Liver (tissue), 9 donors: ENCODE measurements around the gene ABHD8. TPM values are rescaled to one million over a fixed set of nuclear protein-coding genes. Genes with fewer than 3 reads are reported as not detected.

Experiments used
- DNase-seq: peaks from one replicate; pipeline ENCODE4 v3.0.0-alpha.2; 2017; ENCODE audit warnings: low spot score
- H3K27ac ChIP-seq, 2 donors: one replicate each; pipeline ENCODE4 v1.7.0; 2013; ENCODE audit warnings: inconsistent platforms in 2 of 2, low read length in 2 of 2, control low read depth in 1 of 2, low read depth in 1 of 2, mild to moderate bottlenecking in 1 of 2
- H3K27me3 ChIP-seq, 4 donors: one replicate each; pipeline versions ENCODE4 v1.6.1 to v1.7.0; 2013; ENCODE audit warnings: low read length in 3 of 4, inconsistent platforms in 1 of 4, mild to moderate bottlenecking in 1 of 4, moderate library complexity in 1 of 4; ENCODE audit not compliant: control insufficient read depth in 4 of 4, insufficient read depth in 4 of 4
- H3K36me3 ChIP-seq, 4 donors: one replicate each; pipeline versions ENCODE4 v1.6.1 to v1.7.0; 2013; ENCODE audit warnings: low read length in 3 of 4, mild to moderate bottlenecking in 3 of 4, low read depth in 1 of 4, moderate library complexity in 1 of 4; ENCODE audit not compliant: control insufficient read depth in 4 of 4, insufficient read depth in 3 of 4
- H3K4me1 ChIP-seq, 4 donors: one replicate each; pipeline versions ENCODE4 v1.6.1 to v1.7.0; 2013; ENCODE audit warnings: low read length in 3 of 4, mild to moderate bottlenecking in 3 of 4, moderate library complexity in 1 of 4; ENCODE audit not compliant: control insufficient read depth in 4 of 4, insufficient read depth in 4 of 4
- H3K4me3 ChIP-seq, 3 donors: one replicate each; pipeline versions ENCODE4 v1.6.1 to v1.7.0; 2013; ENCODE audit warnings: low read length in 3 of 3, control low read depth in 1 of 3, low read depth in 1 of 3, mild to moderate bottlenecking in 1 of 3
- H3K9ac ChIP-seq, 2 donors: one replicate each; pipeline ENCODE4 v1.7.0; 2013; ENCODE audit warnings: low read length in 2 of 2, mild to moderate bottlenecking in 2 of 2, moderate library complexity in 2 of 2, control low read depth in 1 of 2, low read depth in 1 of 2
- H3K9me3 ChIP-seq, 4 donors: one replicate each; pipeline versions ENCODE4 v1.6.1 to v1.7.0; 2013; ENCODE audit warnings: low read length in 3 of 4; ENCODE audit not compliant: control insufficient read depth in 4 of 4
- ATF3 ChIP-seq: IDR thresholded peaks from 2 replicates; pipeline ENCODE4 v1.6.1; 2016; ENCODE audit warnings: antibody characterized with exemption
- CTCF ChIP-seq: fragments of 150-350 bp; IDR thresholded peaks from 2 replicates; pipeline ENCODE4 v1.5.1; 2017; ENCODE audit warnings: improper control_type of control experiment, low read depth, low read length; ENCODE audit not compliant: missing input control
- EGR1 ChIP-seq, 2 donors: IDR thresholded peaks; 2 replicates each; pipeline ENCODE4 v1.6.1; 2016 to 2018; ENCODE audit warnings: antibody characterized with exemption in 2 of 2, low read depth in 2 of 2
- FOXA1 ChIP-seq: IDR thresholded peaks from 2 replicates; pipeline ENCODE4 v1.6.1; 2016; ENCODE audit warnings: antibody characterized with exemption
- FOXA2 ChIP-seq: IDR thresholded peaks from 2 replicates; pipeline ENCODE4 v1.6.1; 2016; ENCODE audit warnings: antibody characterized with exemption
- HNF4A ChIP-seq, 2 donors: conservative IDR thresholded peaks; 2 replicates each; pipeline ENCODE4 v1.6.1; 2016; ENCODE audit warnings: antibody characterized with exemption in 2 of 2, mild to moderate bottlenecking in 2 of 2
- JUND ChIP-seq, 2 donors: IDR thresholded peaks; 2 replicates each; pipeline ENCODE4 v1.6.1; 2016; ENCODE audit warnings: antibody characterized with exemption in 2 of 2
- NR2F2 ChIP-seq: IDR thresholded peaks from 2 replicates; pipeline ENCODE4 v1.6.1; 2016; ENCODE audit warnings: antibody characterized with exemption
- REST ChIP-seq: IDR thresholded peaks from 2 replicates; pipeline ENCODE4 v1.6.1; 2016; ENCODE audit warnings: antibody characterized with exemption, mild to moderate bottlenecking
- RXRA ChIP-seq, 2 donors: IDR thresholded peaks; 2 replicates each; pipeline ENCODE4 v1.6.1; 2017 to 2018; ENCODE audit warnings: antibody characterized with exemption in 2 of 2, mild to moderate bottlenecking in 1 of 2
- SP1 ChIP-seq: IDR thresholded peaks from 2 replicates; pipeline ENCODE4 v1.6.1; 2018; ENCODE audit warnings: antibody characterized with exemption, mild to moderate bottlenecking
- YY1 ChIP-seq: IDR thresholded peaks from 2 replicates; pipeline ENCODE4 v1.6.1; 2016; ENCODE audit warnings: antibody characterized with exemption, mild to moderate bottlenecking
- WGBS: extraction: QIAGEN DNeasy Blood & Tissue Kit; methylation state at CpG from one replicate; pipeline ENCODE4 v1.1.7; 2013; 5-methylcytosine and 5-hydroxymethylcytosine counted together
- polyA plus RNA-seq, 2 donors: library from polyadenylated mRNA; stranded (reverse) in 1 of 2; unstranded in 1 of 2; fragments of 200-250 nt in 1 of 2; fragments of >200 nt in 1 of 2; fragmentation: Nextera tagmentation in 1 of 2; extraction: Ambion mirVana in 1 of 2; gene quantifications; one replicate each; pipeline versions ENCODE4 v1.2.1 to v1.2.3, GENCODE V29; 2013 to 2015
- total RNA-seq, 2 donors: library from RNA; depleted of rRNA; stranded (reverse); fragments of >200 nt; gene quantifications; one replicate each; pipeline ENCODE4 v1.2.3, GENCODE V29; 2014
- donor health status: healthy.
- donor health status: healthy.
- donor health status: healthy.
- donor health status: healthy.
- donor health status: healthy.

Gene ABHD8
- total and polyA plus RNA-seq, 4 donors, result 6.3 to 26.9 (median 14.4) TPM

- 84% methylated on average over 15 of the region's 15 CpGs for WGBS
- Histone ChIP-seq H3K27ac (no peak overlapping the region), H3K36me3 (no peaks in the 10 kb centered on the region), H3K9ac (no peak overlapping the region), H3K9me3 (no peaks in the 10 kb centered on the region), H3K4me3 (no peak overlapping the region), H3K4me1 (peaks cover 3 to 27% (median 23%) of the 10 kb centered on the region in 4 donors), H3K27me3 (no peaks in the 10 kb centered on the region)
- TF ChIP-seq NR2F2 (no peak), YY1 (no peak), CTCF (no peak), HNF4A (conservative IDR thresholded peaks at IDR 0.05) (no peak), SP1 (no peak), FOXA2 (no peak), ATF3 (no peak), RXRA (IDR thresholded peaks at IDR 0.05) (no peak)
- DNase-seq, result no peak
These were observed 53.2 kb downstream of the ABHD8 start for GRCh38 chr19:17249887-17250548.

- Histone ChIP-seq H3K9ac (no peak overlapping the region), H3K9me3 (no peaks in the 10 kb centered on the region), H3K36me3 (no peaks in the 10 kb centered on the region), H3K4me1 (peaks cover 3 to 32% (median 26%) of the 10 kb centered on the region in 4 donors), H3K27me3 (no peaks in the 10 kb centered on the region), H3K27ac (peak overlapping the region in 1 of 2 donors; percentile 21), H3K4me3 (no peak overlapping the region)
- WGBS, result 72% methylated on average over 21 of the region's 21 CpGs
- peak; percentile 63 for DNase-seq
- peak; percentile 18 to 35 for TF ChIP-seq HNF4A (conservative IDR thresholded peaks at IDR 0.05)
- TF ChIP-seq CTCF, result no peak
- TF ChIP-seq ATF3, result no peak
- peak in 1 of 2 donors; percentile 55 for TF ChIP-seq RXRA (IDR thresholded peaks at IDR 0.05)
- TF ChIP-seq SP1, result peak; percentile 12
- TF ChIP-seq NR2F2, result peak; percentile 42
These were observed 55.0 kb downstream of the ABHD8 start for GRCh38 chr19:17248011-17248776.

GRCh38 chr19:17246681-17247425, 56.4 kb downstream of the ABHD8 start:
- peaks cover 10 to 44% (median 37%) of the 10 kb centered on the region in 4 donors for H3K4me1 ChIP-seq
- WGBS, result 8% methylated on average over 21 of the region's 21 CpGs
- peak overlapping the region; percentile 84 to 91 for H3K27ac ChIP-seq
- no peaks in the 10 kb centered on the region for H3K27me3 ChIP-seq
- no peaks in the 10 kb centered on the region for H3K36me3 ChIP-seq
- H3K9ac ChIP-seq, result no peak overlapping the region
- peak overlapping the region; percentile 32 to 75 (median 64) for H3K4me3 ChIP-seq
- no peak for DNase-seq
- H3K9me3 ChIP-seq, result no peaks in the 10 kb centered on the region
- TF ChIP-seq JUND (IDR thresholded peaks at IDR 0.05) (no peak), NR2F2 (peak; percentile 72), EGR1 (IDR thresholded peaks at IDR 0.05; ENCODE audit: low read depth in 2 of 2) (no peak), SP1 (peak; percentile 69), CTCF (peak; percentile 3), REST (no peak), FOXA1 (no peak), YY1 (no peak), HNF4A (conservative IDR thresholded peaks at IDR 0.05) (peak in 1 of 2 donors; percentile 45)
